Panc1 (cell line): Measurements from ENCODE around the gene ZNF480. TPM values are rescaled to one million over a fixed set of nuclear protein-coding genes. Genes with fewer than 3 reads are reported as not detected.
"Not testable (repeated sequence)": the region's sequence is repeated elsewhere in the genome, so short reads cannot be mapped to it uniquely, and the experiment has no call there.

ENCODE experiments used
- ATAC-seq: fragments of 200-7000 bp; cut with Tn5 transposase; 2 replicates; pipeline ENCODE4 v1.9.1; 2020; ENCODE audit warnings: mild to moderate bottlenecking, moderate library complexity
- BruUV-seq: library from RNA; stranded (reverse); fragments of 400-500 nt; replicated peaks from 2 replicates; lab custom pipeline; 2021; lab: Mats Ljungman, UMichigan
- CTCF ChIA-PET: fragments of 300-600 bp; sonication (Branson Sonifier 250); formaldehyde crosslinking; loops from one replicate; lab custom pipeline; 2022; ENCODE audit warnings: antibody characterized with exemption; lab: Charles Lee
- POLR2A ChIA-PET: fragments of 300-600 bp; sonication (Branson Sonifier 250); formaldehyde crosslinking; loops from one replicate; lab custom pipeline; 2022; ENCODE audit warnings: antibody characterized with exemption; lab: Charles Lee
- DNase-seq: peaks from one replicate; pipeline ENCODE4 v3.0.0-alpha.2; 2010; ENCODE audit warnings: low read depth, low spot score
- H3K27ac ChIP-seq: 2 replicates; pipeline ENCODE4 v1.5.1; 2011; ENCODE audit warnings: mild to moderate bottlenecking, low read length, inconsistent platforms
- H3K27me3 ChIP-seq: fragments of 200-500 bp; sonication (Bioruptor generic); 2 replicates; pipeline ENCODE4 v1.6.0; 2014; ENCODE audit warnings: low read length, inconsistent platforms; ENCODE audit not compliant: control insufficient read depth, insufficient read depth
- H3K36me3 ChIP-seq: fragments of 200-500 bp; sonication (Bioruptor generic); 2 replicates; pipeline ENCODE4 v1.5.1; 2014; ENCODE audit warnings: inconsistent platforms, mild to moderate bottlenecking, low read length, moderate library complexity; ENCODE audit not compliant: control insufficient read depth, insufficient read depth
- H3K4me1 ChIP-seq: 2 replicates; pipeline ENCODE4 v1.5.1; 2011; ENCODE audit warnings: inconsistent platforms, mild to moderate bottlenecking, low read length, moderate library complexity; ENCODE audit not compliant: control insufficient read depth, insufficient read depth
- H3K4me3 ChIP-seq, 2 experiments: 2 replicates each; pipeline ENCODE4 v1.5.1; 2011 to 2012; ENCODE audit warnings: low read depth in 2 of 2, low read length in 2 of 2, mild to moderate bottlenecking in 2 of 2, inconsistent platforms in 1 of 2, moderate library complexity in 1 of 2
- H3K9me3 ChIP-seq: fragments of 200-500 bp; sonication (Bioruptor generic); 2 replicates; pipeline ENCODE4 v1.5.1; 2014; ENCODE audit warnings: low read depth, mild to moderate bottlenecking, inconsistent platforms, low read length, moderate library complexity; ENCODE audit not compliant: control insufficient read depth, insufficient read depth
- POLR2AphosphoS5 ChIP-seq: IDR thresholded peaks from 2 replicates; pipeline ENCODE4 v1.6.1; 2012; ENCODE audit warnings: mild to moderate bottlenecking, low read depth, low read length, moderate library complexity
- SIN3A ChIP-seq: IDR thresholded peaks from 2 replicates; pipeline ENCODE4 v1.6.1; 2012; ENCODE audit warnings: low read depth, mild to moderate bottlenecking, low read length, moderate library complexity, borderline replicate concordance; ENCODE audit not compliant: insufficient read depth
- TCF7L2 ChIP-seq: IDR thresholded peaks from 2 replicates; pipeline ENCODE4 v1.6.1; 2011; ENCODE audit warnings: mild to moderate bottlenecking, low read depth, low read length, inconsistent platforms
- in situ Hi-C: cut with HindIII; loops from 2 replicates; pipeline ENCODE4 v1.10.0; 2016; ENCODE audit warnings: low sequenced_read_pairs, low pct_unique_long_range_greater_than_20kb
- intact Hi-C: fragments of 100-400 bp; cut with micrococcal nuclease; formaldehyde crosslinking; loops from one replicate; pipeline ENCODE4 v1.10.0; 2022; ENCODE audit not compliant: unreplicated experiment
- total RNA-seq: library from RNA; stranded (reverse); gene quantifications from one replicate; pipeline ENCODE4 v1.2.1, GENCODE V29; 2021; ENCODE audit not compliant: unreplicated experiment
- TF ChIP-seq, protein P1 (sequence below): fragments of 450-650 bp; IDR thresholded peaks from 2 replicates; pipeline ENCODE4 v1.5.1; 2017; ENCODE audit warnings: mild to moderate bottlenecking
- TF ChIP-seq, protein P2 (sequence below), 2 experiments: IDR thresholded peaks; 2 replicates each; pipeline ENCODE4 v1.6.1; 2011 to 2012; ENCODE audit warnings: low read depth in 2 of 2, control low read depth in 1 of 2, low read length in 1 of 2, mild to moderate bottlenecking in 1 of 2, moderate library complexity in 1 of 2; ENCODE audit not compliant: insufficient read depth in 1 of 2

Gene ZNF480
- total RNA-seq, 1 experiment from 2014 or later, result 11.5 TPM

DNA sequence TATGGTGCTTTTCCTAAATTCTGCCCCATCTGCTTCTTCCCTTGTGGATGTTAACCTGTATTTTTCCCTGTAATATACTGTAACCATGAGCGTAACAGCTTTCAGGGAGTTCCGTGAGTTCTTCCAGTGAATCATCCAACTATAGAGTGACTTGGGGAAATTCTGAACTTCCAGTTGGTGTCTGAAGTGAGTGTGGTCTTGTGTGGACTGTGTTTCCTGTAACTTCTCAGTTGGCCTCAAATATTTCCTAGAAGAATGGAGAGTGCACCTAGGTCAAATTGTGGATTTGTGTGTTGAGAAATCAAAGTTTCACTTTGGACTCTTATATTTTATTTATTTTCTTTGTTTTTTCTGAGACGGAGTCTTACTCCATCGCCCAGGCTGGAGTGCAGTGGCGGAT lies 38.5 kb upstream of the ZNF480 start:
- BruUV-seq, result no TSS peak
- no peaks in the 10 kb centered on the region for H3K4me1 ChIP-seq
- DNase-seq (no peak), ATAC-seq (no peak)
- intact Hi-C loops, result no loop called here
- H3K27ac ChIP-seq, result no peak overlapping the region
- no peak overlapping the region for H3K4me3 ChIP-seq
- no peaks in the 10 kb centered on the region for H3K9me3 ChIP-seq
- TF ChIP-seq POLR2AphosphoS5 (no peak), TCF7L2 (no peak), SIN3A (no peak)
- TF ChIP-seq, protein P1, sequence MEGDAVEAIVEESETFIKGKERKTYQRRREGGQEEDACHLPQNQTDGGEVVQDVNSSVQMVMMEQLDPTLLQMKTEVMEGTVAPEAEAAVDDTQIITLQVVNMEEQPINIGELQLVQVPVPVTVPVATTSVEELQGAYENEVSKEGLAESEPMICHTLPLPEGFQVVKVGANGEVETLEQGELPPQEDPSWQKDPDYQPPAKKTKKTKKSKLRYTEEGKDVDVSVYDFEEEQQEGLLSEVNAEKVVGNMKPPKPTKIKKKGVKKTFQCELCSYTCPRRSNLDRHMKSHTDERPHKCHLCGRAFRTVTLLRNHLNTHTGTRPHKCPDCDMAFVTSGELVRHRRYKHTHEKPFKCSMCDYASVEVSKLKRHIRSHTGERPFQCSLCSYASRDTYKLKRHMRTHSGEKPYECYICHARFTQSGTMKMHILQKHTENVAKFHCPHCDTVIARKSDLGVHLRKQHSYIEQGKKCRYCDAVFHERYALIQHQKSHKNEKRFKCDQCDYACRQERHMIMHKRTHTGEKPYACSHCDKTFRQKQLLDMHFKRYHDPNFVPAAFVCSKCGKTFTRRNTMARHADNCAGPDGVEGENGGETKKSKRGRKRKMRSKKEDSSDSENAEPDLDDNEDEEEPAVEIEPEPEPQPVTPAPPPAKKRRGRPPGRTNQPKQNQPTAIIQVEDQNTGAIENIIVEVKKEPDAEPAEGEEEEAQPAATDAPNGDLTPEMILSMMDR, result no peak
- TF ChIP-seq, protein P2, sequence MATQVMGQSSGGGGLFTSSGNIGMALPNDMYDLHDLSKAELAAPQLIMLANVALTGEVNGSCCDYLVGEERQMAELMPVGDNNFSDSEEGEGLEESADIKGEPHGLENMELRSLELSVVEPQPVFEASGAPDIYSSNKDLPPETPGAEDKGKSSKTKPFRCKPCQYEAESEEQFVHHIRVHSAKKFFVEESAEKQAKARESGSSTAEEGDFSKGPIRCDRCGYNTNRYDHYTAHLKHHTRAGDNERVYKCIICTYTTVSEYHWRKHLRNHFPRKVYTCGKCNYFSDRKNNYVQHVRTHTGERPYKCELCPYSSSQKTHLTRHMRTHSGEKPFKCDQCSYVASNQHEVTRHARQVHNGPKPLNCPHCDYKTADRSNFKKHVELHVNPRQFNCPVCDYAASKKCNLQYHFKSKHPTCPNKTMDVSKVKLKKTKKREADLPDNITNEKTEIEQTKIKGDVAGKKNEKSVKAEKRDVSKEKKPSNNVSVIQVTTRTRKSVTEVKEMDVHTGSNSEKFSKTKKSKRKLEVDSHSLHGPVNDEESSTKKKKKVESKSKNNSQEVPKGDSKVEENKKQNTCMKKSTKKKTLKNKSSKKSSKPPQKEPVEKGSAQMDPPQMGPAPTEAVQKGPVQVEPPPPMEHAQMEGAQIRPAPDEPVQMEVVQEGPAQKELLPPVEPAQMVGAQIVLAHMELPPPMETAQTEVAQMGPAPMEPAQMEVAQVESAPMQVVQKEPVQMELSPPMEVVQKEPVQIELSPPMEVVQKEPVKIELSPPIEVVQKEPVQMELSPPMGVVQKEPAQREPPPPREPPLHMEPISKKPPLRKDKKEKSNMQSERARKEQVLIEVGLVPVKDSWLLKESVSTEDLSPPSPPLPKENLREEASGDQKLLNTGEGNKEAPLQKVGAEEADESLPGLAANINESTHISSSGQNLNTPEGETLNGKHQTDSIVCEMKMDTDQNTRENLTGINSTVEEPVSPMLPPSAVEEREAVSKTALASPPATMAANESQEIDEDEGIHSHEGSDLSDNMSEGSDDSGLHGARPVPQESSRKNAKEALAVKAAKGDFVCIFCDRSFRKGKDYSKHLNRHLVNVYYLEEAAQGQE (IDR thresholded peaks at IDR 0.05; ENCODE audit: insufficient read depth in 1 of 2, low read depth in 2 of 2, low read length in 1 of 2), result no peak
- H3K36me3 ChIP-seq, result no peaks in the 10 kb centered on the region
- H3K27me3 ChIP-seq, result no peaks in the 10 kb centered on the region
- POLR2A ChIA-PET, result no interaction called here
- in situ Hi-C loops, result no loop called here
- CTCF ChIA-PET, result no interaction called here

DNA sequence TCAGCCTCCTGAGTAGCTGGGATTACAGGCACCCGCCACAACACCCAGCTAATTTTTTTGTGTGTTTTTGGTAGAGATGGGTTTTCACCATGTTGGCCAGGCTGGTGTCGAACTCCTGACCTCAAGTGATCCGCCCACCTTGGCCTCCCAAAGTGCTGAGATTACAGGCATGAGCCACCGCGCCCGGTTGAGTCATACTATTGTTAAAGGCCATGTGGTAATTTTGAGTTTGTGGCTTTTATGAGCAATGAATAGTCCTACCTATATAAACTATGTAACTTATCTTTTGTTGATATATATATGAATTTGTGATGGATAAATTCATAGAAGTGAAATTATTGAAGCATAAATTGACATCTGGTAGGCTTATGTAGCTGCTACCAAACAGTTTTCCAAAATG lies 31.4 kb upstream of the ZNF480 start:
- POLR2A ChIA-PET, result interaction anchor here (0.7 kb wide), 1 partner anchor 20 kb away, joined by 3 read pairs; no protein-coding TSS in a partner anchor
- H3K4me3 ChIP-seq, H3K27ac ChIP-seq, H3K36me3 ChIP-seq, H3K4me1 ChIP-seq, H3K27me3 ChIP-seq, DNase-seq, intact Hi-C loops, BruUV-seq, H3K9me3 ChIP-seq, CTCF ChIA-PET, in situ Hi-C loops, ATAC-seq: not testable (repeated sequence)

DNA sequence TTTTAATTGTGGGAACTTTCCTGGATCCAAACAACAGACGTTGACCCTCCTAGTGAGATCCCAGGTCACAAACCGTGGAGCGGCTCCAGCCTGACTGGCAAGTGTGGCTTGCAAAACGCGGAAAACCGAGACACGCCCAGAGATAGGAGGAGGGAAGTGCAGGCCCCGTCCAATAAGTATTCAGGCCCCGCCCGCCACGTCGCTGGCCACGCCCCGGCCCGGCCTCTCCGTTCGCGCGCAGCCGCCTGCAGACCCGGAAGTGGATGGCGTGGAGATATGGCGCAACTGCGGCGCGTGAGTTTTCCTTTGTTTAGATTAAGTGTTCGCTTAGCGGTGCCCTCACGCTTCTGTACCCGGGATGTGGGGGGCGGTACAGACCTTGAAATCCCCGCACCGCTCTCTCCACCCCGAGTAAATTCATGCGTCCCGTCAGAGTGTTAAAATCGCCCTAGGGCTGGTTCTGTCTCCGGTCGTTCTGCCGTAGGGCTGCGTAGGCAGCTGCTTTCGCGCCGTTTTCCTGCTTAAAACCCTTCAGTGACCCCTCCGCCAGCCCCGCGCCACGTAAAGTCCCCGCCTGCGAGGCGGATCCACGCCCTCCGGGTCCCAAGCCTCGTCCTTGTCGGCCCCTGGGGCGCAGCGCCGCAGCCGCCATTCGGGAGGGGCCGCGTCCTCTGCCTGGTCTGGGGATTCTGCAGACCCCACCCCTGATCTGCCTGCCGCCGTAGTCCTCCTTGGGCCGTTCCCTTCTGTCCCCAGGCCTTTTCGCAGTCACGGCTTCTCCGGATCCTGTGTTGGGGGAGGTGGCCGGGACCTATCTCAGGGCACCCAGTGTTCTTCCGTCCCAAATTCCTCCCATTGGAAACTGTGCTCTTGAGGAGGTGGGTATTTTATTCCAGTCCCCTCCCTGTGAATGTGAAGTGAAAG lies 27.4 kb upstream of the ZNF480 start, which contains the start of gene ZNF766:
Gene ZNF766 (plus strand): TSS at position 250 of the 924 bp plus-strand sequence. CDS start 27 bp downstream, at position 277.
- peak within 1 kb of the TSS; percentile 94 for H3K27ac ChIP-seq
- no peaks in the 10 kb centered on the region for H3K9me3 ChIP-seq
- DNase-seq (peak; percentile 48), ATAC-seq (peak; percentile 99)
- TF ChIP-seq, protein P1, result no peak
- peak; percentile 84 for TF ChIP-seq POLR2AphosphoS5
- TF ChIP-seq TCF7L2, result no peak
- TF ChIP-seq, protein P2 (IDR thresholded peaks at IDR 0.05; ENCODE audit: insufficient read depth in 1 of 2, low read depth in 2 of 2, low read length in 1 of 2), result no peak
- peak; percentile 64; the same call in 1 of the 2 replicates for TF ChIP-seq SIN3A
- H3K4me3 ChIP-seq, result peak within 1 kb of the TSS; percentile 92 to 96
- no peaks in the 10 kb centered on the region; the same call in 1 of the 2 replicates for H3K4me1 ChIP-seq
- H3K36me3 ChIP-seq, result peaks cover 4% of the 10 kb centered on the region; the same call in 1 of the 2 replicates
- POLR2A ChIA-PET, result no interaction called here
- CTCF ChIA-PET, result no interaction called here
- intact Hi-C loops (no loop called here), in situ Hi-C loops (no loop called here)
- TSS peak; percentile 88 for BruUV-seq
- no peaks in the 10 kb centered on the region for H3K27me3 ChIP-seq
